ENCODE measurements around the gene EDN1. TPM values are rescaled to one million over a fixed set of nuclear protein-coding genes. Genes with fewer than 3 reads are reported as not detected.
"Not testable (repeated sequence)": the region's sequence is repeated elsewhere in the genome, so short reads cannot be mapped to it uniquely, and the experiment has no call there.

The EDN1 gene
- total RNA-seq, 2 experiments from 2014 or later = 0.10 TPM; not detected in 1

DNA sequence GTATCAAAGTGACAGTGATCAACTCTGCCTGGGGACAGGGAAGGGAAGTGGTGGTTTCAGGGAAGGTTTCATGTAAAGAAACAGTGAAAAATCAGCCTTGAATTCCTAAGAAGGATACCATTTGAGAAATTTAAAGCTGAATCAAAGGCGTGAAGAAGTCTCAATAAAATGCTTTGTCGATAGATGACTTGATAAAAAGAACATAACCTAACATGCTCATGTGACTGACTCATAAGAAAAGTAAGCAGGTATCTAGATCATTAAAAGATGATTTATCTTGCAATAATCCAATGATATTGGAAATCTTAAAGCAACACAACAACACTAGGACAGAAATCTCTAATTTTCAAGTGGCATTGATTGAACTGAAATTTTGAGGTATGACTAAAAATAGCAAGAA is 14.3 kb downstream of the EDN1 start:
- no peak for DNase-seq
- Mint-ChIP-seq H3K27ac (no peak overlapping the region), H3K36me3 (ENCODE audit: low read depth) (no peaks in the 10 kb centered on the region), H3K9me3 (no peaks in the 10 kb centered on the region), H3K27me3 (peaks cover 17% of the 10 kb centered on the region), H3K4me1 (no peaks in the 10 kb centered on the region), H3K4me3 (no peak overlapping the region)
- CTCF ChIA-PET = interaction anchor here (0.6 kb wide), 1 partner anchor 746 kb away, joined by 3 read pairs; no protein-coding TSS in a partner anchor
- POLR2A ChIA-PET = no interaction called here

DNA sequence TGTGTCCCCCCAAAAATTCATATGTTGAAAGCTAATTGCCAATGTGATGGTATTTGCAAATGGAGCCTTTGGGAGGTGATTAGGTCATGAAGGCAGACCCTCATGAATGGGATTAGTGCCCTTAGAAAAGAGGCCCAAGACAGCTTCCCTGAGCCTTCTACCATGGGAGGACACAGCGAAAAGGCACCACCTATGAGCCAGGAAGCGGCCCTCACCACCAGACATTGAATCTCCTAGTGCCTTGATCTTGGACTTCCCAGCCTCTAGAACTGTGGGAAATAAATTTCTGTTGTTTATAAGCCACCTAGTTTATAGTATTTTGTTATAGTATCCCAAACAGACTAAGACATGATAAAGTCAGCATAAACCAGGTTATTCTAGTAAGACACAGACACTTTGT is 18.9 kb downstream of the EDN1 start:
- ChIA-PET CTCF (no interaction called here), POLR2A (no interaction called here)
- Mint-ChIP-seq H3K9me3 (no peaks in the 10 kb centered on the region), H3K27me3 (peaks cover 14% of the 10 kb centered on the region), H3K36me3 (ENCODE audit: low read depth) (no peaks in the 10 kb centered on the region), H3K4me1 (no peaks in the 10 kb centered on the region), H3K27ac (no peak overlapping the region), H3K4me3 (no peak overlapping the region)
- DNase-seq = no peak

DNA sequence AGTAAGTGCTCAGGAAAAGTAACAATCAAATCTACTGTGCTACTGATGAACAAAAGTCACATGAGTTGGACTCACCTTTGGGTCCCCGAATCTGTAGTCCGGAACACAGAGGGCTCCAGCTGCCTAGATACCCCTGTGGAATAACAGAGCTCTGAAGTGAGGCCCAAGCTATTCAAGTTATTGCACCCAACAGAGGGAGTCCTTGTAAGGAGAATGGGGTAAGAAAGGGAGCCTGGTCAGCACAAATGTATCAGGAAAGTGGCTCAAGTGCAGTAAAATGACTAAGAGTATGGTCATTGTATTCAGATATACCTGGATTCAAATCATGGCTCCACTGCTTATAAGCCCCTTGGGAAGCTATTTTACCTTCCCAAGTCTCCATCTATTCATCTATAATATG is 20.9 kb downstream of the EDN1 start:
- Mint-ChIP-seq H3K36me3 (ENCODE audit: low read depth) (no peaks in the 10 kb centered on the region), H3K4me1 (no peaks in the 10 kb centered on the region), H3K27me3 (peaks cover 10% of the 10 kb centered on the region), H3K4me3 (no peak overlapping the region), H3K9me3 (no peaks in the 10 kb centered on the region), H3K27ac (no peak overlapping the region)
- POLR2A ChIA-PET = no interaction called here
- CTCF ChIA-PET = no interaction called here
- no peak for DNase-seq

DNA sequence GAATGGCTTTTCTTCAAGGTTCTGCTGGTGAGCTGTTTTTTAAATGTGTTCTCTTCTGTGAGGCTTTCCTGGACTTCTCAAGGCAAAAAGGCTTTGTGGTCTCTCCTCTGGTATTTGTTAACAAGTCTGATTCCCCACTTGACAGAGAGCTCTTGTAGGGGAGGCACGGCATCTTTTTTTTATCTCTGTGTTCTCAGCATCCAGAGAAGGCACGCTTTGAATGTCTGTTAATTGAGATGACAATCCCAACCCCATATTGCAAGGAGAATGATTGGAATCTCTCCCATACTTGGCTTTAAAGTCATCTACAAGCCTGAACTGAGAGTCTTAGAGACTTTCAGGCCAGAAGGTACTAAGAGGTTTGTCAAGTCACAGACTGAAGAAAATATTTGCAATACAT is 22.6 kb downstream of the EDN1 start:
- H3K27ac Mint-ChIP-seq = no peak overlapping the region
- no peak for DNase-seq
- H3K4me1 Mint-ChIP-seq = no peaks in the 10 kb centered on the region
- POLR2A ChIA-PET = no interaction called here
- no peaks in the 10 kb centered on the region for H3K9me3 Mint-ChIP-seq
- peaks cover 12% of the 10 kb centered on the region for H3K27me3 Mint-ChIP-seq
- H3K36me3 Mint-ChIP-seq (ENCODE audit: low read depth) = no peaks in the 10 kb centered on the region
- no peak overlapping the region for H3K4me3 Mint-ChIP-seq
- CTCF ChIA-PET = no interaction called here

DNA sequence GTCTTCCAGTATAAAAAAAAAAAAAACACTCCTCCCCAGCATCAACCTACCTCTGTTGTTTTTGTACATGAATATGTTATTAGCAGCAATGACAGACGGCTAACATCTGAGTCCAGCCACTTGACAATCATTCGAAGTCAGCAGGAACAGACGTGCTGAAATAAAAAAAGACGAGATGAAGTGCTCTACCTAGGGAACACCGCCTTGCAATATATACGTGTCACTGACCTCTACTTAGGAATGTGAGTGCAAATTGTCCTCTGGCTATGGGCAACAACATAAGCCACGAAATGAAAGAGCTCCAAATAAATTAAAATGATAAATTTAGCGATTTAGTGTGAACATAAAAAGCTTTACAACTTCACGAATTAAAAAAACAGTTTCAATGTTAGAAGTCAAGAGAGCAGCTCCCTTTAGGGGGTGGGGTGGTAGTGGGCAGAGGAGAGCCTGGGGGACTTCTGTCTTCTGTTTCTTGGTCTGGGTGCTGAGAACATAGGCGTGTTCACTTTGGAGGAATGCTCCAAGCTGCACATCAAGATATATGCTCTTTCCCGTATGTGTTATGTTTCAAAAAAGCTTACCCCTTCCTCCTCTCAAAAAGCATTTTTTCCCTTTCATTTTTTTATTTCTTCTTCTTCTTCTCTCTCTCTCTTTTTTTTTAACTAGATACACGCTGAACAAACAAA is 23.3 kb downstream of the EDN1 start:
- POLR2A ChIA-PET = no interaction called here
- CTCF ChIA-PET = no interaction called here
- Mint-ChIP-seq H3K36me3 (ENCODE audit: low read depth) (no peaks in the 10 kb centered on the region), H3K9me3 (peaks cover 2% of the 10 kb centered on the region), H3K27me3 (peaks cover 12% of the 10 kb centered on the region), H3K4me3 (no peak overlapping the region), H3K27ac (no peak overlapping the region), H3K4me1 (no peaks in the 10 kb centered on the region)
- DNase-seq = no peak

DNA sequence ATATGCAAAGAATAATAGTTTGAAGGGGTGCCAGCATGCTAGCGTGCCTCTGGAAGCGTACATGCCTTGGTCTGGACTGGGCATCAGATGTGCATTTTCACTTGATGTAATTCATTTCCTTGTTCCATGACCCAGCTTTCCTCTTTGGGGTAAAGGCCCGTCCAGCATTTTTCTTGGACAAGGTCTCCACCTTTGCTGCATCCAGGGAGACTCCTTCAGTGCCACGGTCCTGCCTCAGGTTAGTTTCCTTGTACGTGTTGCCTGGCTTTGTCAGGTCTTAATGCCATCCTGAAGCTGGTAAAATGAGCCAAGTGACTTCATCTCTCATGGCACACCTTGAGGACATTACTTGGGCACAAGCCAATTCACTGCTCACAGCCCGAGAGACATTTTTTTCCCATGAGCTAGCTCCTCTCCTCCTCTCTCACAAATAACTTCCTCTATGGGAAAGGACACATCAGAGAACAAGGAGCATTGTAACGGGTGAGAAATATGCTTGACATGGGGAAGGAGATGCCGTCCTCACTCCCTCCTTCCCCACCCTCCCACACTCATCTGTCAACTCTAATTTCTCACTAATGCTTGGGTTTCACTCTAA is 23.9 kb downstream of the EDN1 start:
- peaks cover 12% of the 10 kb centered on the region for H3K27me3 Mint-ChIP-seq
- peaks cover 5% of the 10 kb centered on the region for H3K9me3 Mint-ChIP-seq
- no peaks in the 10 kb centered on the region for H3K36me3 Mint-ChIP-seq (ENCODE audit: low read depth)
- H3K4me3 Mint-ChIP-seq = no peak overlapping the region
- ChIA-PET POLR2A (no interaction called here), CTCF (no interaction called here)
- H3K27ac Mint-ChIP-seq = no peak overlapping the region
- no peaks in the 10 kb centered on the region for H3K4me1 Mint-ChIP-seq
- no peak for DNase-seq

DNA sequence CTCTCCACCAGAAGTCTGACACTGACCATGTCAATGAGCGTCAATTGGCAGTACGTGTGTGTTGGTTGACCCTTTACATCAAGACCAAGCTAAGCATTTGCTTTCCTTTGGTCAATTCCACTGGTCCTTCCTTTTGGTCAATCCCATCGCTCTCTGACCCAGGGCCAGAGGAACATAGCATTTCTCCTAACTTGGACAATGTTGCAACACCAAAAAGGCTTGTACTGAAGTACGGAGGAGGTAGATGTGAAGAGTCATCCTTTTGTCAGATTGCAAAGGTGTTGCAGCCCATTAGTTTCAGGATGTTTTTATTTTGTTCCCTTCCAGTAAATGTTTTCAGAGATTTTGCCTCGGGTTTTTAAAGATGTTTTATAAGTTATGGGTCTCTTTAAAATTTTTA is 24.6 kb downstream of the EDN1 start:
- H3K27ac Mint-ChIP-seq = no peak overlapping the region
- ChIA-PET CTCF (no interaction called here), POLR2A (no interaction called here)
- H3K4me3 Mint-ChIP-seq = no peak overlapping the region
- H3K9me3 Mint-ChIP-seq = peaks cover 5% of the 10 kb centered on the region
- no peak for DNase-seq
- no peaks in the 10 kb centered on the region for H3K36me3 Mint-ChIP-seq (ENCODE audit: low read depth)
- H3K4me1 Mint-ChIP-seq = no peaks in the 10 kb centered on the region
- peaks cover 12% of the 10 kb centered on the region for H3K27me3 Mint-ChIP-seq

DNA sequence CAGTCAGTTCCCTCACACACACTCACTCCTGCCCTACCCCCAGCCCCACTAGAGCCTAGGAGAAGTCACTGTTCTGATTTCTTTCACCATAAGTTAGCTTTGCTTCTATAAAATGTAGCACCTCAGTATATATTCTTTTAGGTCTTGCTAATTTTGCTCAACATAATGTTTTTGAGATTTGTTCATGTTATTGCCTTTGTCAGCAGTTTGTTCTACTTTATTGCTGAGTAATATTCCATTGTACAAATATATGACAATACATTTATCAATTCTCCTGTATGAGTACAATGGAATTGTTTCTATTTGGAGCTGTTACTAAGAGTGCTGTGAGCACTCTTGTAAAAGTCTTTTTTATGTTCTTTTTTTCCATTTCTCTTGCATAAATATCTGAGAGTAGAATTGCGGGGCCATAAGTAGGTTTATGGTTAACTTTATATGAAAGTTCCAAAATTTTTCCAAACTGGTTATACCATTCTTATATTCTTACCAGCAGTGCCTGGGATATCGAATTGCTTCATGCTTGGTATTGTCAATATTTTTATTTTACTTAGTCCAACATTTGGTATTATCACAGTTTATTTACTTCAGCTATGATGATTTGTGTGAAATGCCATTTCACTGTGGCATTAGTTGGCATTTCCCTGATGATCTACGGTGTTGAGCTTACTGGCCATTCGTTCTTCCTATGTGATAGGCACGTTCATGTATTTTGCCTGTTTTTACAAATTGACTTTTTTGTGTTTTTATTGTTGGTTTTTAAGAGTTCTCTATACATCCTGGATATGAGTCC is 25.3 kb downstream of the EDN1 start:
- no peak overlapping the region for H3K27ac Mint-ChIP-seq
- no peaks in the 10 kb centered on the region for H3K4me1 Mint-ChIP-seq
- H3K9me3 Mint-ChIP-seq = peaks cover 5% of the 10 kb centered on the region
- POLR2A ChIA-PET = no interaction called here
- CTCF ChIA-PET = interaction anchor here (0.9 kb wide), 1 partner anchor 11 kb away, joined by 3 read pairs; no protein-coding TSS in a partner anchor
- H3K27me3 Mint-ChIP-seq = peaks cover 12% of the 10 kb centered on the region
- no peak for DNase-seq
- no peak overlapping the region for H3K4me3 Mint-ChIP-seq
- H3K36me3 Mint-ChIP-seq (ENCODE audit: low read depth) = no peaks in the 10 kb centered on the region

DNA sequence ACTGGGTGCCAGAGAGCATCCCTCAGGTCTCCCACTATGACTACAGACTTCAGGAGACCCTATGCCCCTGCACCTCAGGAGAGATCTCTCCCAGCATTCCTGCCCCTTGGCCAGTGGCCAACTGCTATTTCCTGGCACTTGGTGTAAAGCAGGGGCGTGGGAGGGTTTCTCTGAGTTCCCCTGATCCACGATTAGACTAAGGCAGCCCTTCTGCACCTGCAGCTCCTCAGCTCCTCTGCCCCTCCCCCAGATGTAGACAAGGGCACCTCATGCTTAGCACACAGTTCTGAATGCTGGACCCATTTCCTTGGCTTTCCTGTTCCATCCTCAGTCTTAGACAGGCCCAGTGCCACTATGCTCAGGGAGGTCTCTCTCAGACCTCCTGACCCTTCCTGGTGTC is 28.6 kb downstream of the EDN1 start:
- Mint-ChIP-seq H3K4me1 (no peaks in the 10 kb centered on the region), H3K36me3 (ENCODE audit: low read depth) (no peaks in the 10 kb centered on the region), H3K27ac (no peak overlapping the region), H3K4me3 (no peak overlapping the region), H3K27me3 (peaks cover 14% of the 10 kb centered on the region), H3K9me3 (peaks cover 8% of the 10 kb centered on the region)
- POLR2A ChIA-PET = no interaction called here
- no peak for DNase-seq
- CTCF ChIA-PET = no interaction called here

DNA sequence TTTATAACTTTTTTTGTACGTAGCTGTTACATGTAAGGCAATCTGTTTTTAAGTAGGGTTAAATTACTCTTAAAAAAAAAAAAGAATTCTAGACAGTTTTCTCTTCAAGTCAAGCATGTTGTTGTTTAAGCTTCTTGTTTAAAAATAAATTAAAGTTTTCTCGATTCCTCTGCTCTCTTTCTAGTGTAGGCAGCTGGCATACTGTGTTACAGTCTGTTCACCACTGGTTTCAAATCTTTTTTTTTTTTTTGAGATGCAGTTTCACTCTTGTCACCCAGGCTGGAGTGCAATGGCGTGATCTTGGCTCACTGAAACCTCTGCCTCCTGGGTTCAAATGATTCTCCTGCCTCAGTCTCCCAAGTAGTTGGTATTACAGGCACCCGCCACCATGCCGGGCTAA is 29.9 kb downstream of the EDN1 start:
- H3K4me1 Mint-ChIP-seq; CTCF ChIA-PET; H3K9me3 Mint-ChIP-seq; H3K4me3 Mint-ChIP-seq; H3K36me3 Mint-ChIP-seq (ENCODE audit: low read depth); H3K27ac Mint-ChIP-seq; POLR2A ChIA-PET; DNase-seq: not testable (repeated sequence)
- peaks cover 11% of the 10 kb centered on the region for H3K27me3 Mint-ChIP-seq

DNA sequence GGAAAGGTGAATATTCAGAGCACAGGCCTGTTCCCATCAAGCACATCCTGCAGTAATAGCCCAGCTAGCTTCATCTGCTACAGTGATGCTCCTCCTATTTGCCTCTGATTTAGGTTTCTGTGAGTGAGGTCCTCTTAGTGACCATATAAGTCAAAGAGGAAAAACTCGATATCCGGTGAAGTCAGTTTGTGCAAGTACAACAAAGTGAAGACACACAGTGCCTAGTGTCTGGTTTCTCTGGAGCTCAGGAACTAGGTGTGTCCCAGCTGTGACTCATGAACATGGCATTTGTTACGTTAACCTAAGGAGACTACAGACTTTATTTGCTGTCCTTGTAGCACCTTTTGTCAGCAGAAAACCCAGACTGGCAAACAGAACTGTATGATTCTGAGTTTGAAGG is 33.9 kb downstream of the EDN1 start:
- CTCF ChIA-PET = no interaction called here
- Mint-ChIP-seq H3K4me3 (no peak overlapping the region), H3K27me3 (peaks cover 6% of the 10 kb centered on the region), H3K4me1 (no peaks in the 10 kb centered on the region), H3K36me3 (ENCODE audit: low read depth) (no peaks in the 10 kb centered on the region), H3K9me3 (peaks cover 3% of the 10 kb centered on the region), H3K27ac (no peak overlapping the region)
- no peak for DNase-seq
- POLR2A ChIA-PET = no interaction called here

DNA sequence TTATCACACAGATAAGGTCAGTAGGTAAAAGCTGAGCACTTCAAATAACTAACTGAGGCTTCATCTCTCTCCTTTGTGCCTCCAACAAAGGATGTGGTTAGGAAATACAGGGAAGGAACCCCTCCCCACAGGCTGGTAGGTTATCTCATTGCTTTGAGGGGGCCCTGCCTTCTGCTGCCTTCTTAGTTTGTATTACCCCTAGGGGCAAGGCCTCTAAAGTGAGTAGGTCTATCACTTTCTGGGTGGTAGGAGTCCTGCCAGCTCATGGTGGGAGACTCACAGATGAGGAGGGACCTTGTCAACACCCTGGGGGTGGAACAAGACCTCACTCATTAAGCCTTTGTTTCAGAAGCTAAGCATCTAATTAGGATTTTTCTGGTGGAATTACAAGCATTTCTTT is 34.6 kb downstream of the EDN1 start:
- CTCF ChIA-PET = no interaction called here
- no peak for DNase-seq

DNA sequence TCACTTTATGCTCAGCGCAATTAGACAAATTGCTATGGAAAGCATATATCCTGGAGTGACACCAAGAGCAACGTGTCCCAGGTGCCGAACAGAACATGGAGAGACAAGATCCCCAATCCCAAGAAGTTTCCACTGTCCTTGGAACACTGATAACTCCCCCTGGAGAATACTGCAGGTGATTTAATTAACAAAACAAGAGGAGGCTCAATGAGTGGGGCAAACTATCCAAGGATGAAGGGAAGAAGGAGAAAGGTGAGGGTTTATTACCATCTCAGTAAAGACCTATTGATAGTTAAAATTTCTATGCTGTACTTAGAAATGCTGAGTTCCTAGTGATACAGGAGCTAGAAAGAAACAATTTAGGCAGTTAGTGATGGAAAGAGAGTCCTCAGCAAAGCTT is 35.7 kb downstream of the EDN1 start:
- CTCF ChIA-PET = interaction anchor here (1.0 kb wide), 1 partner anchor 10 kb away, joined by 3 read pairs; no protein-coding TSS in a partner anchor
- no peak for DNase-seq
- Mint-ChIP-seq H3K4me1 (no peaks in the 10 kb centered on the region), H3K36me3 (ENCODE audit: low read depth) (no peaks in the 10 kb centered on the region), H3K4me3 (no peak overlapping the region), H3K27me3 (peaks cover 6% of the 10 kb centered on the region), H3K27ac (no peak overlapping the region), H3K9me3 (no peaks in the 10 kb centered on the region)
- POLR2A ChIA-PET = no interaction called here

More for the DNA sequence above, 34.6 kb downstream of the EDN1 start:
- POLR2A ChIA-PET = no interaction called here
- H3K9me3 Mint-ChIP-seq = peaks cover 3% of the 10 kb centered on the region
- H3K36me3 Mint-ChIP-seq (ENCODE audit: low read depth) = no peaks in the 10 kb centered on the region
- H3K27me3 Mint-ChIP-seq = peaks cover 6% of the 10 kb centered on the region
- H3K4me3 Mint-ChIP-seq = no peak overlapping the region
- H3K27ac Mint-ChIP-seq = no peak overlapping the region
- H3K4me1 Mint-ChIP-seq = no peaks in the 10 kb centered on the region
